Measurements from ENCODE around the gene PTPN1. TPM values are rescaled to one million over a fixed set of nuclear protein-coding genes. Genes with fewer than 3 reads are reported as not detected.

The PTPN1 gene
- total and polyA plus RNA-seq, 2 experiments from 2014 or later, result 16.9 to 26.4 TPM

DNA sequence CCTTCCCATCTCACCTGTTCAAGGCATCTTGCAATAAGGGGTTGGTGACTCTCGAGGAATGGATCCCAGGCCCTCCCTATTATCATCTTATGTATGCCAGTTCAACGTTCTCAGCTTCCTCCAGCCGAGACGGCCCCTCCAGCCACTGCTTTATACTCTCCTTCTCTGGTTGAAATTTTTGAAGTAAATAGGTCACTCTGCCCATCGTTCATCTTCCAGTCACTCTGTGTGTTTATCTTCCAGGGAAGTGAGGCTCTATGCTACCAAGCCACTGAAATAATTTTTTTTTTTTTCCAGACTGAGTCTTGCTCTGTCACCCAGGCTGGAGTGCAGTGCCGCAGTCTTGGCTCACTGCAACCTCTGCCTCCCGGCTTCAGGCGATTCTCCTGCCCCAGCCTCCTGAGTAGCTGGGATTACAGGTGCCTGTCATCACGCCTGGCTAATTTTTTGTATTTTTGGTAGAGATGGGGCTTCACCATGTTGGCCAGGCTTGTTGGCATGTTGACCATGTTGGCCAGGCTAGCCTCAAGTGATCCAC, 17.0 kb downstream of the PTPN1 start:
- Mint-ChIP-seq H3K4me1 (peaks cover 11% of the 10 kb centered on the region; the same call in 2 of the 3 replicates), H3K27ac (no peak overlapping the region), H3K27me3 (ENCODE audit: insufficient read depth, low read depth, poor library complexity) (peaks cover 2% of the 10 kb centered on the region), H3K36me3 (ENCODE audit: low read depth) (no peaks in the 10 kb centered on the region), H3K4me3 (no peak overlapping the region), H3K9me3 (no peaks in the 10 kb centered on the region)
- Histone ChIP-seq H3K79me2 (replicated peaks; ENCODE audit: insufficient read depth) (peaks cover 96% of the 10 kb centered on the region), H3K27me3 (ENCODE audit: insufficient read depth) (no peaks in the 10 kb centered on the region), H2AFZ (no peak overlapping the region), H4K20me1 (replicated peaks; ENCODE audit: insufficient read depth) (peaks cover 34% of the 10 kb centered on the region), H3K36me3 (ENCODE audit: insufficient read depth) (no peaks in the 10 kb centered on the region), H3K4me2 (no peak overlapping the region), H3K9me2 (ENCODE audit: insufficient read depth) (no peaks in the 10 kb centered on the region), H3K4me3 (no peak overlapping the region), H3K27ac (ENCODE audit: low read depth) (0 out of 2 replicates have a peak overlapping the region, but pooled peaks have one; percentile 80), H3F3A (replicated peaks; ENCODE audit: low read depth) (no peaks in the 10 kb centered on the region), H3K4me1 (ENCODE audit: insufficient read depth) (peaks cover 25% of the 10 kb centered on the region; the same call in 1 of the 2 replicates)
- no peak for ATAC-seq
- DNase-seq (ENCODE audit: low spot score), result no peak
- TF ChIP-seq, protein P1, sequence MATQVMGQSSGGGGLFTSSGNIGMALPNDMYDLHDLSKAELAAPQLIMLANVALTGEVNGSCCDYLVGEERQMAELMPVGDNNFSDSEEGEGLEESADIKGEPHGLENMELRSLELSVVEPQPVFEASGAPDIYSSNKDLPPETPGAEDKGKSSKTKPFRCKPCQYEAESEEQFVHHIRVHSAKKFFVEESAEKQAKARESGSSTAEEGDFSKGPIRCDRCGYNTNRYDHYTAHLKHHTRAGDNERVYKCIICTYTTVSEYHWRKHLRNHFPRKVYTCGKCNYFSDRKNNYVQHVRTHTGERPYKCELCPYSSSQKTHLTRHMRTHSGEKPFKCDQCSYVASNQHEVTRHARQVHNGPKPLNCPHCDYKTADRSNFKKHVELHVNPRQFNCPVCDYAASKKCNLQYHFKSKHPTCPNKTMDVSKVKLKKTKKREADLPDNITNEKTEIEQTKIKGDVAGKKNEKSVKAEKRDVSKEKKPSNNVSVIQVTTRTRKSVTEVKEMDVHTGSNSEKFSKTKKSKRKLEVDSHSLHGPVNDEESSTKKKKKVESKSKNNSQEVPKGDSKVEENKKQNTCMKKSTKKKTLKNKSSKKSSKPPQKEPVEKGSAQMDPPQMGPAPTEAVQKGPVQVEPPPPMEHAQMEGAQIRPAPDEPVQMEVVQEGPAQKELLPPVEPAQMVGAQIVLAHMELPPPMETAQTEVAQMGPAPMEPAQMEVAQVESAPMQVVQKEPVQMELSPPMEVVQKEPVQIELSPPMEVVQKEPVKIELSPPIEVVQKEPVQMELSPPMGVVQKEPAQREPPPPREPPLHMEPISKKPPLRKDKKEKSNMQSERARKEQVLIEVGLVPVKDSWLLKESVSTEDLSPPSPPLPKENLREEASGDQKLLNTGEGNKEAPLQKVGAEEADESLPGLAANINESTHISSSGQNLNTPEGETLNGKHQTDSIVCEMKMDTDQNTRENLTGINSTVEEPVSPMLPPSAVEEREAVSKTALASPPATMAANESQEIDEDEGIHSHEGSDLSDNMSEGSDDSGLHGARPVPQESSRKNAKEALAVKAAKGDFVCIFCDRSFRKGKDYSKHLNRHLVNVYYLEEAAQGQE (IDR thresholded peaks at IDR 0.05; ENCODE audit: unreplicated experiment), result no peak
- TF ChIP-seq, protein P2, sequence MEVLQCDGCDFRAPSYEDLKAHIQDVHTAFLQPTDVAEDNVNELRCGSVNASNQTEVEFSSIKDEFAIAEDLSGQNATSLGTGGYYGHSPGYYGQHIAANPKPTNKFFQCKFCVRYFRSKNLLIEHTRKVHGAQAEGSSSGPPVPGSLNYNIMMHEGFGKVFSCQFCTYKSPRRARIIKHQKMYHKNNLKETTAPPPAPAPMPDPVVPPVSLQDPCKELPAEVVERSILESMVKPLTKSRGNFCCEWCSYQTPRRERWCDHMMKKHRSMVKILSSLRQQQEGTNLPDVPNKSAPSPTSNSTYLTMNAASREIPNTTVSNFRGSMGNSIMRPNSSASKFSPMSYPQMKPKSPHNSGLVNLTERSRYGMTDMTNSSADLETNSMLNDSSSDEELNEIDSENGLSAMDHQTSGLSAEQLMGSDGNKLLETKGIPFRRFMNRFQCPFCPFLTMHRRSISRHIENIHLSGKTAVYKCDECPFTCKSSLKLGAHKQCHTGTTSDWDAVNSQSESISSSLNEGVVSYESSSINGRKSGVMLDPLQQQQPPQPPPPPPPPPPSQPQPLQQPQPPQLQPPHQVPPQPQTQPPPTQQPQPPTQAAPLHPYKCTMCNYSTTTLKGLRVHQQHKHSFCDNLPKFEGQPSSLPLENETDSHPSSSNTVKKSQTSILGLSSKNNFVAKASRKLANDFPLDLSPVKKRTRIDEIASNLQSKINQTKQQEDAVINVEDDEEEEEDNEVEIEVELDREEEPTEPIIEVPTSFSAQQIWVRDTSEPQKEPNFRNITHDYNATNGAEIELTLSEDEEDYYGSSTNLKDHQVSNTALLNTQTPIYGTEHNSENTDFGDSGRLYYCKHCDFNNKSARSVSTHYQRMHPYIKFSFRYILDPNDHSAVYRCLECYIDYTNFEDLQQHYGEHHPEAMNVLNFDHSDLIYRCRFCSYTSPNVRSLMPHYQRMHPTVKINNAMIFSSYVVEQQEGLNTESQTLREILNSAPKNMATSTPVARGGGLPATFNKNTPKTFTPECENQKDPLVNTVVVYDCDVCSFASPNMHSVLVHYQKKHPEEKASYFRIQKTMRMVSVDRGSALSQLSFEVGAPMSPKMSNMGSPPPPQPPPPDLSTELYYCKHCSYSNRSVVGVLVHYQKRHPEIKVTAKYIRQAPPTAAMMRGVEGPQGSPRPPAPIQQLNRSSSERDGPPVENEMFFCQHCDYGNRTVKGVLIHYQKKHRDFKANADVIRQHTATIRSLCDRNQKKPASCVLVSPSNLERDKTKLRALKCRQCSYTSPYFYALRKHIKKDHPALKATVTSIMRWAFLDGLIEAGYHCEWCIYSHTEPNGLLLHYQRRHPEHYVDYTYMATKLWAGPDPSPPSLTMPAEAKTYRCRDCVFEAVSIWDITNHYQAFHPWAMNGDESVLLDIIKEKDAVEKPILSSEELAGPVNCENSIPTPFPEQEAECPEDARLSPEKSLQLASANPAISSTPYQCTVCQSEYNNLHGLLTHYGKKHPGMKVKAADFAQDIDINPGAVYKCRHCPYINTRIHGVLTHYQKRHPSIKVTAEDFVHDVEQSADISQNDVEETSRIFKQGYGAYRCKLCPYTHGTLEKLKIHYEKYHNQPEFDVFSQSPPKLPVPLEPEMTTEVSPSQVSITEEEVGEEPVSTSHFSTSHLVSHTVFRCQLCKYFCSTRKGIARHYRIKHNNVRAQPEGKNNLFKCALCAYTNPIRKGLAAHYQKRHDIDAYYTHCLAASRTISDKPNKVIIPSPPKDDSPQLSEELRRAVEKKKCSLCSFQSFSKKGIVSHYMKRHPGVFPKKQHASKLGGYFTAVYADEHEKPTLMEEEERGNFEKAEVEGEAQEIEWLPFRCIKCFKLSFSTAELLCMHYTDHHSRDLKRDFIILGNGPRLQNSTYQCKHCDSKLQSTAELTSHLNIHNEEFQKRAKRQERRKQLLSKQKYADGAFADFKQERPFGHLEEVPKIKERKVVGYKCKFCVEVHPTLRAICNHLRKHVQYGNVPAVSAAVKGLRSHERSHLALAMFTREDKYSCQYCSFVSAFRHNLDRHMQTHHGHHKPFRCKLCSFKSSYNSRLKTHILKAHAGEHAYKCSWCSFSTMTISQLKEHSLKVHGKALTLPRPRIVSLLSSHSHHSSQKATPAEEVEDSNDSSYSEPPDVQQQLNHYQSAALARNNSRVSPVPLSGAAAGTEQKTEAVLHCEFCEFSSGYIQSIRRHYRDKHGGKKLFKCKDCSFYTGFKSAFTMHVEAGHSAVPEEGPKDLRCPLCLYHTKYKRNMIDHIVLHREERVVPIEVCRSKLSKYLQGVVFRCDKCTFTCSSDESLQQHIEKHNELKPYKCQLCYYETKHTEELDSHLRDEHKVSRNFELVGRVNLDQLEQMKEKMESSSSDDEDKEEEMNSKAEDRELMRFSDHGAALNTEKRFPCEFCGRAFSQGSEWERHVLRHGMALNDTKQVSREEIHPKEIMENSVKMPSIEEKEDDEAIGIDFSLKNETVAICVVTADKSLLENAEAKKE (CRISPR knock-in tag; IDR thresholded peaks at IDR 0.05), result no peak
- TF ChIP-seq, protein P3, sequence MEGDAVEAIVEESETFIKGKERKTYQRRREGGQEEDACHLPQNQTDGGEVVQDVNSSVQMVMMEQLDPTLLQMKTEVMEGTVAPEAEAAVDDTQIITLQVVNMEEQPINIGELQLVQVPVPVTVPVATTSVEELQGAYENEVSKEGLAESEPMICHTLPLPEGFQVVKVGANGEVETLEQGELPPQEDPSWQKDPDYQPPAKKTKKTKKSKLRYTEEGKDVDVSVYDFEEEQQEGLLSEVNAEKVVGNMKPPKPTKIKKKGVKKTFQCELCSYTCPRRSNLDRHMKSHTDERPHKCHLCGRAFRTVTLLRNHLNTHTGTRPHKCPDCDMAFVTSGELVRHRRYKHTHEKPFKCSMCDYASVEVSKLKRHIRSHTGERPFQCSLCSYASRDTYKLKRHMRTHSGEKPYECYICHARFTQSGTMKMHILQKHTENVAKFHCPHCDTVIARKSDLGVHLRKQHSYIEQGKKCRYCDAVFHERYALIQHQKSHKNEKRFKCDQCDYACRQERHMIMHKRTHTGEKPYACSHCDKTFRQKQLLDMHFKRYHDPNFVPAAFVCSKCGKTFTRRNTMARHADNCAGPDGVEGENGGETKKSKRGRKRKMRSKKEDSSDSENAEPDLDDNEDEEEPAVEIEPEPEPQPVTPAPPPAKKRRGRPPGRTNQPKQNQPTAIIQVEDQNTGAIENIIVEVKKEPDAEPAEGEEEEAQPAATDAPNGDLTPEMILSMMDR (conservative IDR thresholded peaks at IDR 0.05; ENCODE audit: low read depth in 2 of 2), result no peak
- TF ChIP-seq CREB1 (CRISPR knock-in tag; IDR thresholded peaks at IDR 0.05; ENCODE audit: low read depth), result no peak

All from GM23338 (cell line).